ENCODE measurements around the gene NEU3. TPM values are rescaled to one million over a fixed set of nuclear protein-coding genes. Genes with fewer than 3 reads are reported as not detected.
"Not testable (repeated sequence)": the region's sequence is repeated elsewhere in the genome, so short reads cannot be mapped to it uniquely, and the experiment has no call there.

NEU3 gene
- polyA plus RNA-seq, 1 donor: 17.1 TPM

- no peak for DNase-seq
- WGBS (ENCODE audit: insufficient coverage, low lambda C conversion rate): no CpG with 5 or more reads among the region's 1 CpG
- H3K36me3 ChIP-seq (ENCODE audit: control insufficient read depth, insufficient read depth, low read length): peaks cover 24% of the 10 kb centered on the region
- no peaks in the 10 kb centered on the region for H3K9me3 ChIP-seq (ENCODE audit: control insufficient read depth, low read depth, low read length)
- H3K4me3 ChIP-seq (ENCODE audit: low read length): no peak overlapping the region
- H3K4me1 ChIP-seq (ENCODE audit: control insufficient read depth, insufficient read depth, low read length): no peaks in the 10 kb centered on the region
- no peak overlapping the region for H3K27ac ChIP-seq (ENCODE audit: low read length)
- no peaks in the 10 kb centered on the region for H3K27me3 ChIP-seq (ENCODE audit: control insufficient read depth, insufficient read depth, low read length)
Observed at GRCh38 chr11:74981888-74982287, 6.8 kb upstream of the NEU3 start.

DNA sequence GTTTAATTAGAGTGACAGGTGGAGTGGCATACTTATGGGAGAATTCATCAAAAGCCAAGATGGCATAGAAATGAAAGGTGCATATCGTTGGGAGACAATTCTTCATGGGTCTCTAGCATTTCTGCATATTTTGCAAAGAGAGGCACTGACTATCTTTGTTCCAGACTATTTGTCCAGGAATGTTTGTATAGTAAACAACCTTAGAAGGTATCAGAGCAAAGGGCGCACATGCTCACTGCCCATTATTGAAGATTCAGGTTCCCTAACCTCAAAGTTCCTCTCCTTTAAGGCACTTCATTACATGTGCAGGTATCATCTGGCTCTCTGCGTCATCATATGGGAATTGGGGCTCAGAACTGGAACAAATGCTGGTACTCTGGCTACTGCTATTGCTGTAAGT is 4.7 kb upstream of the NEU3 start:
- no CpG with 5 or more reads among the region's 3 CpGs for WGBS (ENCODE audit: insufficient coverage, low lambda C conversion rate)
- H3K4me1 ChIP-seq (ENCODE audit: control insufficient read depth, insufficient read depth, low read length): peaks cover 3% of the 10 kb centered on the region
- DNase-seq: no peak

GRCh38 chr11:74984730-74985129 is 4.0 kb upstream of the NEU3 start:
- peaks cover 11% of the 10 kb centered on the region for H3K36me3 ChIP-seq (ENCODE audit: control insufficient read depth, insufficient read depth, low read length)
- no peak overlapping the region for H3K27ac ChIP-seq (ENCODE audit: low read length)
- 100% methylated on average over 2 of the region's 2 CpGs for WGBS (ENCODE audit: insufficient coverage, low lambda C conversion rate)
- H3K9me3 ChIP-seq (ENCODE audit: control insufficient read depth, low read depth, low read length): no peaks in the 10 kb centered on the region
- no peak overlapping the region for H3K4me3 ChIP-seq (ENCODE audit: low read length)
- no peak for DNase-seq
- no peaks in the 10 kb centered on the region for H3K27me3 ChIP-seq (ENCODE audit: control insufficient read depth, insufficient read depth, low read length)
- peaks cover 3% of the 10 kb centered on the region for H3K4me1 ChIP-seq (ENCODE audit: control insufficient read depth, insufficient read depth, low read length)

More for the DNA sequence above, 4.7 kb upstream of the NEU3 start:
- Histone ChIP-seq H3K27ac (ENCODE audit: low read length) (no peak overlapping the region), H3K4me3 (ENCODE audit: low read length) (no peak overlapping the region), H3K27me3 (ENCODE audit: control insufficient read depth, insufficient read depth, low read length) (no peaks in the 10 kb centered on the region), H3K36me3 (ENCODE audit: control insufficient read depth, insufficient read depth, low read length) (peaks cover 11% of the 10 kb centered on the region), H3K9me3 (ENCODE audit: control insufficient read depth, low read depth, low read length) (no peaks in the 10 kb centered on the region)

DNA sequence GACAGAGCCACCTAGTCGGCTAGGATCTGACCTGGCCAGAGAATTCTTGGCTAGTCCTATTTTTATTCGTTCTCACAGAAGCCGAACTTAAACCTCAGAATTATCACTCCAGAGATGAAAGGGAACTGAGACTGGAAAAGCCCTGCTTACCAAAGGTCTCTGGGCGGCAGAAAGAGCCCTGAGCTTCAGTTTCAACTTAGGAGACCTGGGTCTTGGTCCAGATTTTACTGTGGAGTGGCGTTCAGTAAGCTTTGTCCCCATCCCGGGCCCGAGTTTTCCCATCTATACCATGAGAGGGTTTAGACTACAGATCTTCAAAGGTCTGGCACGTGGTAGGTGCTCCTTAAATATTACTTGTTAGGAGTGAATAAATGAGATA is 516 bp downstream of the NEU3 start:
- H3K9me3 ChIP-seq (ENCODE audit: control insufficient read depth, low read depth, low read length): no peaks in the 10 kb centered on the region
- peak overlapping the region; percentile 89 for H3K4me3 ChIP-seq (ENCODE audit: low read length)
- no peaks in the 10 kb centered on the region for H3K36me3 ChIP-seq (ENCODE audit: control insufficient read depth, insufficient read depth, low read length)
- H3K27me3 ChIP-seq (ENCODE audit: control insufficient read depth, insufficient read depth, low read length): no peaks in the 10 kb centered on the region
- 0% methylated on average over 1 of the region's 8 CpGs for WGBS (ENCODE audit: insufficient coverage, low lambda C conversion rate)
- H3K27ac ChIP-seq (ENCODE audit: low read length): peak overlapping the region; percentile 84
- peaks cover 13% of the 10 kb centered on the region for H3K4me1 ChIP-seq (ENCODE audit: control insufficient read depth, insufficient read depth, low read length)
- DNase-seq: no peak

DNA sequence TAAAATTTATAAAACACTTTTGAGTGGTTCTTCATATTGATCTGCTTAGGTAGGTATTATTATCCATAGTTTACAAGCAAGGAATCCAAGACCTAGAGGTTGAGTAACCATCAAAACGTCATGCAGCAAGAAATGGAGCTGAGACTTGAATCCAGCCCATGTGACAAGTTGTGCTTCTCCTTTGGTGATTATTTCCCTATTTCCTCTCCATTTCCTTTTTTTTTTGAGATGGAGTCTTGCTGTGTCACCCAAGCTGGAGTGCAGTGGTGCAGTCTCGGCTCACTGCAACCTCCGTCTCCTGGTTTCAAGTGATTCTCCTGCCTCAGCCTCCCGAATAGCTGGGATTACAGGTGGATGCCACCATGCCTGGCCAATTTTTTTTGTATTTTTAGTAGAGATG is 1.4 kb downstream of the NEU3 start:
- DNase-seq; H3K4me3 ChIP-seq (ENCODE audit: low read length); H3K27ac ChIP-seq (ENCODE audit: low read length); H3K36me3 ChIP-seq (ENCODE audit: control insufficient read depth, insufficient read depth, low read length); H3K27me3 ChIP-seq (ENCODE audit: control insufficient read depth, insufficient read depth, low read length); H3K9me3 ChIP-seq (ENCODE audit: control insufficient read depth, low read depth, low read length): not testable (repeated sequence)
- WGBS (ENCODE audit: insufficient coverage, low lambda C conversion rate): no CpG with 5 or more reads among the region's 4 CpGs
- peaks cover 13% of the 10 kb centered on the region for H3K4me1 ChIP-seq (ENCODE audit: control insufficient read depth, insufficient read depth, low read length)

DNA sequence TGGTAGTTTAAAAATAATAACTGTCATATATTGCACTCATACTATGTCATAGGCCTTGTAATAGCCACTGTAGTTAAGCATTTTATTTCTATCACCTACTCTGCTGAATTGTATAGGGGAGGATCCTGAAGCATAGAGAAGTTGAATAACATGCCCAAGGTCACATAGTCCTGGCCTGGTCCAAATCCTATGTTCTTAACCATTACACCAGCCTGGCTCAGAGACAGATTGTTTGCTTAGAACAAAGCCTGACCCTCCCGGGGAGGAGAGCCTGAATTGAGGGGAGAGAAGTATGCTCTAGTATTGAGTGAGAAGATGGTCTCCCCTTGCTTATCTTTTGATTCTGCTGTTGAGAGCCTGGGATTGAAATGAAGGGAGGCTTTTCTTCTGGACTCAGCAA is 2.2 kb downstream of the NEU3 start:
- Histone ChIP-seq H3K9me3 (ENCODE audit: control insufficient read depth, low read depth, low read length) (no peaks in the 10 kb centered on the region), H3K27ac (ENCODE audit: low read length) (no peak overlapping the region), H3K27me3 (ENCODE audit: control insufficient read depth, insufficient read depth, low read length) (no peaks in the 10 kb centered on the region), H3K4me3 (ENCODE audit: low read length) (no peak overlapping the region), H3K4me1 (ENCODE audit: control insufficient read depth, insufficient read depth, low read length) (peaks cover 13% of the 10 kb centered on the region), H3K36me3 (ENCODE audit: control insufficient read depth, insufficient read depth, low read length) (peaks cover 12% of the 10 kb centered on the region)
- no CpG with 5 or more reads among the region's 1 CpG for WGBS (ENCODE audit: insufficient coverage, low lambda C conversion rate)
- DNase-seq: peak in 1 of 2 donors; percentile 22

GRCh38 chr11:74992852-74993251 is 4.1 kb downstream of the NEU3 start:
- no peaks in the 10 kb centered on the region for H3K9me3 ChIP-seq (ENCODE audit: control insufficient read depth, low read depth, low read length)
- WGBS (ENCODE audit: insufficient coverage, low lambda C conversion rate): no CpG with 5 or more reads among the region's 5 CpGs
- H3K27me3 ChIP-seq (ENCODE audit: control insufficient read depth, insufficient read depth, low read length): no peaks in the 10 kb centered on the region
- no peak overlapping the region for H3K27ac ChIP-seq (ENCODE audit: low read length)
- DNase-seq: no peak
- H3K4me3 ChIP-seq (ENCODE audit: low read length): no peak overlapping the region
- H3K36me3 ChIP-seq (ENCODE audit: control insufficient read depth, insufficient read depth, low read length): peaks cover 13% of the 10 kb centered on the region
- H3K4me1 ChIP-seq (ENCODE audit: control insufficient read depth, insufficient read depth, low read length): peaks cover 13% of the 10 kb centered on the region

- H3K27me3 ChIP-seq (ENCODE audit: control insufficient read depth, insufficient read depth, low read length): no peaks in the 10 kb centered on the region
- peaks cover 9% of the 10 kb centered on the region for H3K36me3 ChIP-seq (ENCODE audit: control insufficient read depth, insufficient read depth, low read length)
- no peaks in the 10 kb centered on the region for H3K4me1 ChIP-seq (ENCODE audit: control insufficient read depth, insufficient read depth, low read length)
- H3K4me3 ChIP-seq (ENCODE audit: low read length): no peak overlapping the region
- WGBS (ENCODE audit: insufficient coverage, low lambda C conversion rate): 100% methylated on average over 1 of the region's 3 CpGs
- DNase-seq: no peak
- no peak overlapping the region for H3K27ac ChIP-seq (ENCODE audit: low read length)
- H3K9me3 ChIP-seq (ENCODE audit: control insufficient read depth, low read depth, low read length): no peaks in the 10 kb centered on the region
Observed at GRCh38 chr11:75000975-75001354, 12.2 kb downstream of the NEU3 start.

DNA sequence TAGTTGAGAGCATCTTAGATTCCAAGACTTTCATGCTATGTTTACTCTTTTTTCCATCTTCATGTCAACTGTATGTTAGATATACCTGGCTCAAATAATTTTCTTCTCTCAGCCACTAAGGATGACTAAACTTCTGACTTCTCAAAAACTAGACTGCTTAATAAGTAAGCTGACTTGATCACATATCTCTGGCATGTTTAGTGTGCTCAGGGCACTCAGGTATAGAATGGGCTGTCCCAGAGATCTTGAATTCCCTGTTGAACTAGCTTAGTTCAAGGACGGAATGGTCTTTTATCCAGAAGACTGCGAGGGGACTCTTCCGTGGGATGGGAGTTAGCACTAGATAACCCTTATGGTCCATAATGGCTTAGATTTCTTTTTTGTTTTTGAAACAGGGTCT is 13.0 kb downstream of the NEU3 start:
- Histone ChIP-seq H3K9me3 (ENCODE audit: control insufficient read depth, low read depth, low read length) (no peaks in the 10 kb centered on the region), H3K27ac (ENCODE audit: low read length) (no peak overlapping the region), H3K4me3 (ENCODE audit: low read length) (no peak overlapping the region), H3K36me3 (ENCODE audit: control insufficient read depth, insufficient read depth, low read length) (peaks cover 15% of the 10 kb centered on the region), H3K27me3 (ENCODE audit: control insufficient read depth, insufficient read depth, low read length) (no peaks in the 10 kb centered on the region), H3K4me1 (ENCODE audit: control insufficient read depth, insufficient read depth, low read length) (no peaks in the 10 kb centered on the region)
- WGBS (ENCODE audit: insufficient coverage, low lambda C conversion rate): no CpG with 5 or more reads among the region's 3 CpGs
- DNase-seq: no peak

- Histone ChIP-seq H3K27ac (ENCODE audit: low read length) (no peak overlapping the region), H3K27me3 (ENCODE audit: control insufficient read depth, insufficient read depth, low read length) (no peaks in the 10 kb centered on the region), H3K4me1 (ENCODE audit: control insufficient read depth, insufficient read depth, low read length) (no peaks in the 10 kb centered on the region), H3K36me3 (ENCODE audit: control insufficient read depth, insufficient read depth, low read length) (peaks cover 23% of the 10 kb centered on the region), H3K4me3 (ENCODE audit: low read length) (no peak overlapping the region), H3K9me3 (ENCODE audit: control insufficient read depth, low read depth, low read length) (no peaks in the 10 kb centered on the region)
- DNase-seq: no peak
- WGBS (ENCODE audit: insufficient coverage, low lambda C conversion rate): no CpG with 5 or more reads among the region's 1 CpG
Observed at GRCh38 chr11:75002516-75002915, 13.8 kb downstream of the NEU3 start.

DNA sequence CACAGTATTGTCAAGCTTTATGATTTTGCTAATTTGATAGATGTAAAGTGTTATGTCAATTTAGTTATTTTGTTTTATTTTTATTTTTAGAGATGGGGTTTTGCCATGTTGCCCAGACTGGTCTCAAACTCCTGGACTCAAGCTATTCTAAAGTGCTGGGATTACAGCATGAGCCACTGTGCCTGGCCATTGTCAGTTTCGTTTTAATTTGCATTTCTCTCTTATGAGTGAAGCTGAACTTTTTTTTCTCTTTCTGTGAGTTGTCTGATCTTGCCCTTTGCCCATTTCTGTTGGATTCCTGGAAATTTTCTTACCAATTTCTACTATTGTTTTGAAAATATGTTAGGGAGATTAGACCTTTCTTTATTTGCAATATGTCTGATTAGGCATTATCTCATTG is 15.5 kb downstream of the NEU3 start:
- H3K9me3 ChIP-seq (ENCODE audit: control insufficient read depth, low read depth, low read length): no peaks in the 10 kb centered on the region
- no CpG with 5 or more reads among the region's 1 CpG for WGBS (ENCODE audit: insufficient coverage, low lambda C conversion rate)

More for the DNA sequence above, 15.5 kb downstream of the NEU3 start:
- Histone ChIP-seq H3K4me1 (ENCODE audit: control insufficient read depth, insufficient read depth, low read length) (no peaks in the 10 kb centered on the region), H3K36me3 (ENCODE audit: control insufficient read depth, insufficient read depth, low read length) (peaks cover 29% of the 10 kb centered on the region), H3K4me3 (ENCODE audit: low read length) (no peak overlapping the region), H3K27me3 (ENCODE audit: control insufficient read depth, insufficient read depth, low read length) (no peaks in the 10 kb centered on the region), H3K27ac (ENCODE audit: low read length) (no peak overlapping the region)
- no peak for DNase-seq
